ENCODE measurements around the gene LRRC25. TPM values are rescaled to one million over a fixed set of nuclear protein-coding genes. Genes with fewer than 3 reads are reported as not detected.
A peak's percentile ranks its signal among the peaks of the same experiment; 100 is the strongest.

Gene LRRC25
- total RNA-seq, 1 donor from 2014 or later, result not detected

- Histone ChIP-seq H3K27me3 (ENCODE audit: control insufficient read depth, insufficient read depth, low read length) (no peaks in the 10 kb centered on the region), H3K4me3 (ENCODE audit: low read depth, low read length) (no peak overlapping the region), H3K36me3 (ENCODE audit: control insufficient read depth, insufficient read depth, low read length) (peaks cover 15% of the 10 kb centered on the region)
- DNase-seq (ENCODE audit: low read depth) (peak; percentile 8), FAIRE-seq (no peak)
- peak; percentile 20 for TF ChIP-seq CTCF (IDR thresholded peaks at IDR 0.05; ENCODE audit: insufficient read depth, low read length, severe bottlenecking)
Measured at GRCh38 chr19:18440415-18440877, 43.0 kb upstream of the LRRC25 start.

GRCh38 chr19:18439910-18440237, 42.5 kb upstream of the LRRC25 start:
- FAIRE-seq, result no peak
- peaks cover 13% of the 10 kb centered on the region for H3K36me3 ChIP-seq (ENCODE audit: control insufficient read depth, insufficient read depth, low read length)
- DNase-seq (ENCODE audit: low read depth), result no peak

DNA sequence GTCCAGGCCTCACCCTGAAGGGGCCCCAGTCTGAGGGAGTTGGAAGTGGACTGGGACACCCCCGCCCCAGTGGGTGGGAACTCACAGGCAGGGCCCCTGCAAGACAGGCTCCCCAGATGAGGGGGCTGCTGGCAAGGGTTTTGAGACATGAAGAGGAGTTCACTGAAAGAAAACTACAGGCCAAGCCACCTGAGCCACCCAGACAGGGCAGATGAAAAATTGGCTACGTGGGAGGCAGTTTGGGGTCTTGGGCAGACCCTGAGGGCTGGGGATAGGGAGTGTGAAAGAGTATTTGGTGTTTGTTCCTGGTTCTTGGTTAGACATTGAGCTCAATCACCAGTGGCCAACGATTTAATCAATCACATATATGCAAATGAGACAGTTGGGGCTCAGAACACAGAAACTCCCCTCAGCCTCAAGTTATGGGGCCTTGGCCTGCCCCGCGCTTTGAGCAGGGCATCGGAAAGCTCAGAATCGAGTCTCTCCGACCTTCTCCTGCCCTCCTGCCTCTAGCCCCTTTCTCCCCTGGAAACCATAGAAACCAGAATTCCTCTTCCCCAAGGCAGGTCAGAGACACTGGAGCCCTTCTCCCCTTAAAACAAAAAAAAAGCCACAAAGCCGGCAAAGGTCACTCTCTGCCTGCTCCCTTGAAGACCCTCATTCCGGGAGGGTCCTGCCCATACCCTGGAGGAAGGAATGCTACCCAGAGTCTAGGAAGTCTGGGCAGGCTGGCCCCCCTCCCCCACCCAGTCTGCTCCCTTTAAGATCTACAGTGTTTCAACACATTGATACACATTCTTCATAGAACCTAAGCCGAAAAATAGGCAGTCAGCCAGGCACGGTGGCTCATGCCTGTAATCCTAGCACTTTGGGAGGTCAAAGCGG, 41.8 kb upstream of the LRRC25 start:
- TF ChIP-seq CTCF (IDR thresholded peaks at IDR 0.05; ENCODE audit: insufficient read depth, low read length, severe bottlenecking), result no peak
- FAIRE-seq (no peak), DNase-seq (ENCODE audit: low read depth) (peak; percentile 71)
- Histone ChIP-seq H3K27me3 (ENCODE audit: control insufficient read depth, insufficient read depth, low read length) (no peaks in the 10 kb centered on the region), H3K36me3 (ENCODE audit: control insufficient read depth, insufficient read depth, low read length) (peaks cover 7% of the 10 kb centered on the region), H3K4me3 (ENCODE audit: low read depth, low read length) (no peak overlapping the region)

More at GRCh38 chr19:18439910-18440237, 42.5 kb upstream of the LRRC25 start:
- Histone ChIP-seq H3K4me3 (ENCODE audit: low read depth, low read length) (no peak overlapping the region), H3K27me3 (ENCODE audit: control insufficient read depth, insufficient read depth, low read length) (no peaks in the 10 kb centered on the region)
- no peak for TF ChIP-seq CTCF (IDR thresholded peaks at IDR 0.05; ENCODE audit: insufficient read depth, low read length, severe bottlenecking)

DNA sequence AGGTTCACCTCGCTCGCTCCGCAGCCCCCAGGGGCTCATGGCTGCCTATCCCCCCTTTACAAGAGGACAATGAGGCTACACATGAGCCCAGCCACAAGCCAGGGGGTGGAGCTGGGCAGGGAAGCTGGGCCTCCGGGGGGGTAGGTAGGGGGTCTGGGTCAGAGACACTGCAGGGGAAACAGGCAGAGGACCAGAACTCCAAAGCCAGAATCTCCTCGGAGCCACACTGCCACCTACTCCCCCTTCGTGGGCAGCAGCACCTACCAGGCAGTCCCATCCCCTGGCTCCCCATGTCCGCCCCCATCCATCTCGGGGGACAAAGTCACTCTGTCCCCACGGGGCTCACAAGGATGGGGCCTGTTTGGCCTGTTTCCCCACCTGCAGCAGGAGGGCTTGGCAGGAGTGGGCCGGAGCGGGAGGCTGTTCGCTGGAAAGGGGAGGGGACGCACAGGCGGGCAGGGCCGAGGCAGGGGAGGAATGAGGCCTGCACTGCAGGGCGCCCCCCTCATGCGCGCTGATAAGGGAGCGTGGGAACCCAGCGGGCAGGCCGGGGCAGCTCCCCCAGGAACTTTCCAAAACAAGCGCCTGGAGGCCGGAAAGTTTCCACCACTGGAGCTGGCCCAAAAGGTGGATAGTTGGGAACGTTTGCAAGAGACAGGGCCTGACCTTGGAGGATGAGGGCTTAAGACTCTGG, 41.1 kb upstream of the LRRC25 start:
- peak overlapping the region; percentile 59 for H3K4me3 ChIP-seq (ENCODE audit: low read depth, low read length)
- H3K27me3 ChIP-seq (ENCODE audit: control insufficient read depth, insufficient read depth, low read length), result no peaks in the 10 kb centered on the region
- FAIRE-seq (no peak), DNase-seq (ENCODE audit: low read depth) (peak; percentile 49)
- H3K36me3 ChIP-seq (ENCODE audit: control insufficient read depth, insufficient read depth, low read length), result peaks cover 2% of the 10 kb centered on the region
- no peak for TF ChIP-seq CTCF (IDR thresholded peaks at IDR 0.05; ENCODE audit: insufficient read depth, low read length, severe bottlenecking)

DNA sequence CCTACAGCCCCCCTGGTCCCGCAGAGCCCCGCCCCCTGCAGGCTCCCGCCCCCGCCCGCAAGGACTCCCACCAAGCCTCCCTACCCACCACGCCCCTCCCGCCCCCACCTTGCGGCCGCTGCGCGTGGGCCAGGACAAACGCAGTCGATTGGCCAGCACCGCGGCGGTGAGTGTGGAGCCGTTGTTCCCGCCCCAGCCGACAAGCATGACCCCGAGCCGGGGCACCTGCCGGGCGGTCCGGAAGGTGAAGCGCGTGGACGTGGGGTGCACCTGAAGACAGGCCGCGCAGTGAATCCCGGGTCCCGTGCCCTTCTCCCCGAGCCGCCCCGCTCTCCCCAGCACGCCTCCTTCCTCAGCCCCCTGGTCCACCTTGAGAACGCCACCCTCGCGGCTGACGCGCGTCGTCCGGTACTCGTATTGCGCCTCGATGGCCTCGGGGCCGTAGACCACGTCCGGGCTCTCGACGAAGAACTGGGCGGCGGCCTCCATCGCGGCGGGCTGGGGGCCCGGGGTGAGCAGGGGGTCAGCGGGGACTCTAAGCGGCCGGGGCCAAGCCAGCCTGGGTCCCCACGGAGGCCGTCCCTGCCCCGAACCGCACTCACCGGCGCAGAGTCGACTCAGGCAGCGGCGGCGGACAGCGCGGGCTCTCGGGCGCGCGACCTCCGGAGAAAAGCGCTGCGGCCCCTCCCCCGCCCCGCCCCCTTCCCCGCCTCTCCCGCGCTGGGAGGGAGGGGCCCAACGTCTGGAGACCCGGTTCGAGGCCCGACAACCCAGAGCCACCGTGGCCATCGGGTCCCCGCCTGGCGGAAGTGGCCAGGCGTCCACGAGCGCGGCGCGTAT, 40.3 kb upstream of the LRRC25 start, which contains the start of gene ISYNA1:
ISYNA1 (minus strand) TSS at position 643 of the 840 bp plus-strand sequence; CDS start at position 489, 154 bp downstream.
- Histone ChIP-seq H3K27me3 (ENCODE audit: control insufficient read depth, insufficient read depth, low read length) (no peaks in the 10 kb centered on the region), H3K36me3 (ENCODE audit: control insufficient read depth, insufficient read depth, low read length) (no peaks in the 10 kb centered on the region), H3K4me3 (ENCODE audit: low read depth, low read length) (peak within 1 kb of the TSS; percentile 59)
- DNase-seq (ENCODE audit: low read depth) (no peak), FAIRE-seq (no peak)
- no peak for TF ChIP-seq CTCF (IDR thresholded peaks at IDR 0.05; ENCODE audit: insufficient read depth, low read length, severe bottlenecking)

Measured in bronchial epithelial cell (primary cell).